ENCODE measurements around the gene BUD13. TPM values are rescaled to one million over a fixed set of nuclear protein-coding genes. Genes with fewer than 3 reads are reported as not detected.

Gene BUD13
- total RNA-seq, 1 experiment from 2014 or later: 39.4 TPM

GRCh38 chr11:116782728-116783127 is 9.9 kb upstream of the BUD13 start:
- no peak for DNase-seq (ENCODE audit: low spot score)
- Histone ChIP-seq H3K27me3 (replicated peaks; ENCODE audit: insufficient read depth, low read depth, low read length, poor library complexity) (no peaks in the 10 kb centered on the region), H3K4me3 (ENCODE audit: low read depth, low read length, poor library complexity, severe bottlenecking) (no peak overlapping the region), H3K4me1 (ENCODE audit: insufficient read depth, low read length, poor library complexity, severe bottlenecking) (no peaks in the 10 kb centered on the region), H3K9me3 (ENCODE audit: low read depth, low read length, poor library complexity, severe bottlenecking) (no peaks in the 10 kb centered on the region), H3K36me3 (ENCODE audit: insufficient read depth, low read length, poor library complexity, severe bottlenecking) (peaks cover 84% of the 10 kb centered on the region), H3K27ac (ENCODE audit: low read depth, low read length, poor library complexity, severe bottlenecking) (no peak overlapping the region)
- ChIA-PET POLR2A (ENCODE audit: low non-redundant PET) (no interaction called here), CTCF (no interaction called here)
- no TSS peak for BruUV-seq (replicated peaks)
- TF ChIP-seq CTCF (conservative IDR thresholded peaks at IDR 0.05; ENCODE audit: low read depth, low read length): no peak
- no peak for TF ChIP-seq EZH2 (IDR thresholded peaks at IDR 0.05; ENCODE audit: borderline replicate concordance, low read depth, low read length, poor library complexity, severe bottlenecking)
- intact Hi-C loops (cut with micrococcal nuclease; ENCODE audit: unreplicated experiment): no loop called here

GRCh38 chr11:116778556-116778955 is 5.8 kb upstream of the BUD13 start:
- Histone ChIP-seq H3K4me3 (ENCODE audit: low read depth, low read length, poor library complexity, severe bottlenecking) (no peak overlapping the region), H3K27ac (ENCODE audit: low read depth, low read length, poor library complexity, severe bottlenecking) (no peak overlapping the region), H3K9me3 (ENCODE audit: low read depth, low read length, poor library complexity, severe bottlenecking) (no peaks in the 10 kb centered on the region), H3K36me3 (ENCODE audit: insufficient read depth, low read length, poor library complexity, severe bottlenecking) (peaks cover 57% of the 10 kb centered on the region), H3K27me3 (replicated peaks; ENCODE audit: insufficient read depth, low read depth, low read length, poor library complexity) (no peaks in the 10 kb centered on the region), H3K4me1 (ENCODE audit: insufficient read depth, low read length, poor library complexity, severe bottlenecking) (peaks cover 8% of the 10 kb centered on the region)
- TF ChIP-seq CTCF (conservative IDR thresholded peaks at IDR 0.05; ENCODE audit: low read depth, low read length) (no peak), EZH2 (IDR thresholded peaks at IDR 0.05; ENCODE audit: borderline replicate concordance, low read depth, low read length, poor library complexity, severe bottlenecking) (no peak)
- POLR2A ChIA-PET (ENCODE audit: low non-redundant PET): no interaction called here
- intact Hi-C loops (cut with micrococcal nuclease; ENCODE audit: unreplicated experiment): no loop called here
- no TSS peak for BruUV-seq (replicated peaks)
- CTCF ChIA-PET: no interaction called here
- DNase-seq (ENCODE audit: low spot score): no peak

DNA sequence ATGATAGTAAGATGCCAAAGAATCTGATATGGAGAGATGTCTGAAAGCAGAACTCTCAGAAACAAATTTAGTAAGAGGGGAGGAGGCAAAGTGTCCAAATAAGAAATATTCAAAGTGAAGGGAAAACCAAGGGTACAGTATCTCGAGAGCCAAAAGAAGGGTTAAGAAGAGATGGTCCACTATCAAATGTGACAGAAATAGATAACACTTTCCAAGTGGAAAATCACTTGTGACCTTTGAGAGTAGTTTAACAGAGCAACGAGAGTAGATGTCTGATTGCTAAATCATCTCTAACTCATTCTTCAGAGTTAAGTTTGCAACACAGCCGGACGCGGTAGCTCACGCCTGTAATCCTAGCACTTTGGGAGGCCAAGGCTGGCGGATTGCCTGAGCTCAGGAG is 4.3 kb upstream of the BUD13 start:
- ChIA-PET CTCF (no interaction called here), POLR2A (ENCODE audit: low non-redundant PET) (no interaction called here)
- BruUV-seq (replicated peaks): no TSS peak
- Histone ChIP-seq H3K9me3 (ENCODE audit: low read depth, low read length, poor library complexity, severe bottlenecking) (no peaks in the 10 kb centered on the region), H3K27ac (ENCODE audit: low read depth, low read length, poor library complexity, severe bottlenecking) (no peak overlapping the region), H3K36me3 (ENCODE audit: insufficient read depth, low read length, poor library complexity, severe bottlenecking) (peaks cover 42% of the 10 kb centered on the region), H3K27me3 (replicated peaks; ENCODE audit: insufficient read depth, low read depth, low read length, poor library complexity) (no peaks in the 10 kb centered on the region), H3K4me3 (ENCODE audit: low read depth, low read length, poor library complexity, severe bottlenecking) (no peak overlapping the region), H3K4me1 (ENCODE audit: insufficient read depth, low read length, poor library complexity, severe bottlenecking) (peaks cover 9% of the 10 kb centered on the region)
- no peak for TF ChIP-seq CTCF (conservative IDR thresholded peaks at IDR 0.05; ENCODE audit: low read depth, low read length)
- intact Hi-C loops (cut with micrococcal nuclease; ENCODE audit: unreplicated experiment): no loop called here
- no peak for DNase-seq (ENCODE audit: low spot score)
